Measurements from ENCODE around the gene ERICH2. TPM values are rescaled to one million over a fixed set of nuclear protein-coding genes. Genes with fewer than 3 reads are reported as not detected.
"Not testable (repeated sequence)": the region's sequence is repeated elsewhere in the genome, so short reads cannot be mapped to it uniquely, and the experiment has no call there.

The ERICH2 gene
- polyA plus RNA-seq, 4 donors, result 0.28 to 1.2 TPM; not detected in 2

GRCh38 chr2:170744248-170745002 is 25.8 kb upstream of the ERICH2 start:
- FAIRE-seq, result no peak
- H3K4me3 ChIP-seq (ENCODE audit: low read depth in 1 of 3, low read length in 3 of 3), result peak overlapping the region in 1 of 3 donors; percentile 3
- WGBS, 3 donors, result 33 to 69% (median 55%) methylated on average over 14 of the region's 14 CpGs
- peaks cover 0 to 19% (median 2%) of the 10 kb centered on the region in 3 donors for H3K4me1 ChIP-seq (ENCODE audit: control insufficient read depth in 3 of 3, insufficient read depth in 2 of 3, low read depth in 1 of 3, low read length in 2 of 3)
- no peaks in the 10 kb centered on the region for H3K27me3 ChIP-seq (ENCODE audit: control insufficient read depth in 3 of 3, insufficient read depth in 3 of 3, low read length in 3 of 3)
- no peaks in the 10 kb centered on the region for H3K9me3 ChIP-seq (ENCODE audit: control insufficient read depth in 2 of 2, insufficient read depth in 1 of 2, low read depth in 1 of 2, low read length in 1 of 2)
- peak overlapping the region in 1 of 3 donors; percentile 73 for H3K27ac ChIP-seq (ENCODE audit: low read depth in 1 of 3, low read length in 2 of 3)
- DNase-seq, result peak; percentile 68 to 78
- H3K36me3 ChIP-seq (ENCODE audit: control insufficient read depth in 3 of 3, insufficient read depth in 2 of 3, low read depth in 1 of 3, low read length in 3 of 3), result no peaks in the 10 kb centered on the region

- Histone ChIP-seq H3K9me3 (ENCODE audit: control insufficient read depth in 2 of 2, insufficient read depth in 1 of 2, low read depth in 1 of 2, low read length in 1 of 2) (no peaks in the 10 kb centered on the region), H3K36me3 (ENCODE audit: control insufficient read depth in 3 of 3, insufficient read depth in 2 of 3, low read depth in 1 of 3, low read length in 3 of 3) (no peaks in the 10 kb centered on the region), H3K4me3 (ENCODE audit: low read depth in 1 of 3, low read length in 3 of 3) (no peak overlapping the region), H3K27me3 (ENCODE audit: control insufficient read depth in 3 of 3, insufficient read depth in 3 of 3, low read length in 3 of 3) (peaks cover 0 to 3% (median 0%) of the 10 kb centered on the region in 3 donors), H3K4me1 (ENCODE audit: control insufficient read depth in 3 of 3, insufficient read depth in 2 of 3, low read depth in 1 of 3, low read length in 2 of 3) (peaks cover 0 to 15% (median 2%) of the 10 kb centered on the region in 3 donors), H3K27ac (ENCODE audit: low read depth in 1 of 3, low read length in 2 of 3) (no peak overlapping the region)
- WGBS, 3 donors, result 61 to 73% (median 69%) methylated on average over 6 of the region's 6 CpGs
- FAIRE-seq (no peak), DNase-seq (no peak)
These were observed 24.9 kb upstream of the ERICH2 start for GRCh38 chr2:170745305-170745704.

- no peaks in the 10 kb centered on the region for H3K9me3 ChIP-seq (ENCODE audit: control insufficient read depth in 2 of 2, insufficient read depth in 1 of 2, low read depth in 1 of 2, low read length in 1 of 2)
- WGBS, 3 donors, result 51 to 56% (median 54%) methylated on average over 4 of the region's 4 CpGs
- no peaks in the 10 kb centered on the region for H3K36me3 ChIP-seq (ENCODE audit: control insufficient read depth in 3 of 3, insufficient read depth in 2 of 3, low read depth in 1 of 3, low read length in 3 of 3)
- DNase-seq (peak; percentile 21 to 40), FAIRE-seq (no peak)
- H3K27me3 ChIP-seq (ENCODE audit: control insufficient read depth in 3 of 3, insufficient read depth in 3 of 3, low read length in 3 of 3), result peaks cover 0 to 3% (median 0%) of the 10 kb centered on the region in 3 donors
- H3K4me3 ChIP-seq (ENCODE audit: low read depth in 1 of 3, low read length in 3 of 3), result no peak overlapping the region
- no peak overlapping the region for H3K27ac ChIP-seq (ENCODE audit: low read depth in 1 of 3, low read length in 2 of 3)
- H3K4me1 ChIP-seq (ENCODE audit: control insufficient read depth in 3 of 3, insufficient read depth in 2 of 3, low read depth in 1 of 3, low read length in 2 of 3), result peaks cover 0 to 13% (median 2%) of the 10 kb centered on the region in 3 donors
These were observed 22.3 kb upstream of the ERICH2 start for GRCh38 chr2:170747921-170748320.

- not testable (repeated sequence) for H3K9me3 ChIP-seq (ENCODE audit: control insufficient read depth in 2 of 2, insufficient read depth in 1 of 2, low read depth in 1 of 2, low read length in 1 of 2); FAIRE-seq; H3K4me3 ChIP-seq (ENCODE audit: low read depth in 1 of 3, low read length in 3 of 3); H3K4me1 ChIP-seq (ENCODE audit: control insufficient read depth in 3 of 3, insufficient read depth in 2 of 3, low read depth in 1 of 3, low read length in 2 of 3); H3K36me3 ChIP-seq (ENCODE audit: control insufficient read depth in 3 of 3, insufficient read depth in 2 of 3, low read depth in 1 of 3, low read length in 3 of 3); DNase-seq; H3K27ac ChIP-seq (ENCODE audit: low read depth in 1 of 3, low read length in 2 of 3); H3K27me3 ChIP-seq (ENCODE audit: control insufficient read depth in 3 of 3, insufficient read depth in 3 of 3, low read length in 3 of 3)
- 87 to 94% (median 94%) methylated on average over 12 of the region's 12 CpGs for WGBS, 3 donors
These were observed 18.6 kb upstream of the ERICH2 start for GRCh38 chr2:170751555-170751954.

GRCh38 chr2:170761572-170761971 is 8.6 kb upstream of the ERICH2 start:
- H3K27me3 ChIP-seq (ENCODE audit: control insufficient read depth in 3 of 3, insufficient read depth in 3 of 3, low read length in 3 of 3), result no peaks in the 10 kb centered on the region

GRCh38 chr2:170762760-170763159 is 7.4 kb upstream of the ERICH2 start:
- H3K4me3 ChIP-seq (ENCODE audit: low read depth in 1 of 3, low read length in 3 of 3), result no peak overlapping the region
- no peaks in the 10 kb centered on the region for H3K9me3 ChIP-seq (ENCODE audit: control insufficient read depth in 2 of 2, insufficient read depth in 1 of 2, low read depth in 1 of 2, low read length in 1 of 2)
- DNase-seq, result no peak
- WGBS, 3 donors, result 77 to 83% (median 81%) methylated on average over 7 of the region's 7 CpGs
- no peak for FAIRE-seq
- H3K27ac ChIP-seq (ENCODE audit: low read depth in 1 of 3, low read length in 2 of 3), result no peak overlapping the region
- H3K4me1 ChIP-seq (ENCODE audit: control insufficient read depth in 3 of 3, insufficient read depth in 2 of 3, low read depth in 1 of 3, low read length in 2 of 3), result peaks cover 0 to 6% (median 0%) of the 10 kb centered on the region in 3 donors
- no peaks in the 10 kb centered on the region for H3K27me3 ChIP-seq (ENCODE audit: control insufficient read depth in 3 of 3, insufficient read depth in 3 of 3, low read length in 3 of 3)
- no peaks in the 10 kb centered on the region for H3K36me3 ChIP-seq (ENCODE audit: control insufficient read depth in 3 of 3, insufficient read depth in 2 of 3, low read depth in 1 of 3, low read length in 3 of 3)

More at GRCh38 chr2:170761572-170761971, 8.6 kb upstream of the ERICH2 start:
- no peak for FAIRE-seq
- DNase-seq, result no peak
- H3K4me3 ChIP-seq (ENCODE audit: low read depth in 1 of 3, low read length in 3 of 3), result no peak overlapping the region
- no peaks in the 10 kb centered on the region for H3K9me3 ChIP-seq (ENCODE audit: control insufficient read depth in 2 of 2, insufficient read depth in 1 of 2, low read depth in 1 of 2, low read length in 1 of 2)
- no peaks in the 10 kb centered on the region for H3K36me3 ChIP-seq (ENCODE audit: control insufficient read depth in 3 of 3, insufficient read depth in 2 of 3, low read depth in 1 of 3, low read length in 3 of 3)
- no peak overlapping the region for H3K27ac ChIP-seq (ENCODE audit: low read depth in 1 of 3, low read length in 2 of 3)
- H3K4me1 ChIP-seq (ENCODE audit: control insufficient read depth in 3 of 3, insufficient read depth in 2 of 3, low read depth in 1 of 3, low read length in 2 of 3), result peaks cover 0 to 6% (median 0%) of the 10 kb centered on the region in 3 donors

- no peak for DNase-seq
- no peak overlapping the region for H3K4me3 ChIP-seq (ENCODE audit: low read depth in 1 of 3, low read length in 3 of 3)
- no peak overlapping the region for H3K27ac ChIP-seq (ENCODE audit: low read depth in 1 of 3, low read length in 2 of 3)
- H3K27me3 ChIP-seq (ENCODE audit: control insufficient read depth in 3 of 3, insufficient read depth in 3 of 3, low read length in 3 of 3), result no peaks in the 10 kb centered on the region
- H3K4me1 ChIP-seq (ENCODE audit: control insufficient read depth in 3 of 3, insufficient read depth in 2 of 3, low read depth in 1 of 3, low read length in 2 of 3), result peaks cover 0 to 6% (median 0%) of the 10 kb centered on the region in 3 donors
- FAIRE-seq, result no peak
- WGBS, 3 donors, result 86 to 96% (median 95%) methylated on average over 4 of the region's 4 CpGs
- no peaks in the 10 kb centered on the region for H3K9me3 ChIP-seq (ENCODE audit: control insufficient read depth in 2 of 2, insufficient read depth in 1 of 2, low read depth in 1 of 2, low read length in 1 of 2)
- H3K36me3 ChIP-seq (ENCODE audit: control insufficient read depth in 3 of 3, insufficient read depth in 2 of 3, low read depth in 1 of 3, low read length in 3 of 3), result no peaks in the 10 kb centered on the region
These were observed 6.9 kb upstream of the ERICH2 start for GRCh38 chr2:170763232-170763631.

GRCh38 chr2:170764880-170765261 is 5.3 kb upstream of the ERICH2 start:
- FAIRE-seq (no peak), DNase-seq (no peak)
- Histone ChIP-seq H3K27me3 (ENCODE audit: control insufficient read depth in 3 of 3, insufficient read depth in 3 of 3, low read length in 3 of 3) (no peaks in the 10 kb centered on the region), H3K36me3 (ENCODE audit: control insufficient read depth in 3 of 3, insufficient read depth in 2 of 3, low read depth in 1 of 3, low read length in 3 of 3) (no peaks in the 10 kb centered on the region), H3K27ac (ENCODE audit: low read depth in 1 of 3, low read length in 2 of 3) (no peak overlapping the region), H3K4me1 (ENCODE audit: control insufficient read depth in 3 of 3, insufficient read depth in 2 of 3, low read depth in 1 of 3, low read length in 2 of 3) (peaks cover 0 to 6% (median 0%) of the 10 kb centered on the region in 3 donors), H3K4me3 (ENCODE audit: low read depth in 1 of 3, low read length in 3 of 3) (no peak overlapping the region), H3K9me3 (ENCODE audit: control insufficient read depth in 2 of 2, insufficient read depth in 1 of 2, low read depth in 1 of 2, low read length in 1 of 2) (no peaks in the 10 kb centered on the region)
- WGBS, 3 donors, result 19 to 46% (median 33%) methylated on average over 2 of the region's 2 CpGs

All from small intestine (tissue), 7 donors.